GM23338 (cell line): Measurements from ENCODE around the gene PIKFYVE. TPM values are rescaled to one million over a fixed set of nuclear protein-coding genes. Genes with fewer than 3 reads are reported as not detected.
"Not testable (repeated sequence)": the region's sequence is repeated elsewhere in the genome, so short reads cannot be mapped to it uniquely, and the experiment has no call there.

ENCODE experiments used
- ATAC-seq: fragments of 200-7000 bp; cut with Tn5 transposase; 3 replicates; pipeline ENCODE4 v1.9.1; 2020
- DNase-seq: peaks from one replicate; pipeline ENCODE4 v3.0.0-alpha.2; 2015; ENCODE audit warnings: low spot score
- H2AFZ ChIP-seq: fragments of 200-600 bp; sonication (generic); 2 replicates; pipeline ENCODE4 v1.8.0; 2016; ENCODE audit warnings: antibody characterized with exemption, mild to moderate bottlenecking, moderate library complexity
- H3F3A ChIP-seq: fragments of 200-600 bp; sonication (generic); replicated peaks from 2 replicates; pipeline ENCODE4 v1.8.0; 2017; ENCODE audit warnings: antibody characterized with exemption, mixed run types, low read depth
- H3K27ac ChIP-seq: fragments of 200-600 bp; sonication (generic); 2 replicates; pipeline ENCODE4 v1.6.1; 2016; ENCODE audit warnings: low read depth
- H3K27me3 ChIP-seq: fragments of 200-600 bp; sonication (generic); 2 replicates; pipeline ENCODE4 v1.8.0; 2016; ENCODE audit warnings: mild to moderate bottlenecking, mixed run types, moderate library complexity; ENCODE audit not compliant: insufficient read depth
- H3K36me3 ChIP-seq: fragments of 200-600 bp; sonication (generic); 2 replicates; pipeline ENCODE4 v1.8.0; 2016; ENCODE audit warnings: mild to moderate bottlenecking; ENCODE audit not compliant: insufficient read depth
- H3K4me1 ChIP-seq: fragments of 200-600 bp; sonication (generic); 2 replicates; pipeline ENCODE4 v1.8.0; 2016; ENCODE audit warnings: mild to moderate bottlenecking, moderate library complexity; ENCODE audit not compliant: insufficient read depth
- H3K4me2 ChIP-seq: fragments of 200-600 bp; sonication (generic); 2 replicates; pipeline ENCODE4 v1.7.1; 2017; ENCODE audit warnings: mixed run types
- H3K4me3 ChIP-seq: fragments of 200-600 bp; sonication (generic); 2 replicates; pipeline ENCODE4 v1.6.1; 2016; ENCODE audit warnings: mixed run types
- H3K79me2 ChIP-seq: fragments of 200-600 bp; sonication (generic); replicated peaks from 2 replicates; pipeline ENCODE4 v1.8.0; 2017; ENCODE audit warnings: mild to moderate bottlenecking; ENCODE audit not compliant: insufficient read depth
- H3K9me2 ChIP-seq: fragments of 200-600 bp; sonication (generic); 2 replicates; pipeline ENCODE4 v1.8.0; 2017; ENCODE audit not compliant: insufficient read depth
- H4K20me1 ChIP-seq: fragments of 200-600 bp; sonication (generic); replicated peaks from 2 replicates; pipeline ENCODE4 v1.8.0; 2017; ENCODE audit warnings: mild to moderate bottlenecking; ENCODE audit not compliant: insufficient read depth
- H3K27ac Mint-ChIP-seq: 2 replicates; pipeline ENCODE4 v1.8.0; 2020; ENCODE audit warnings: inconsistent platforms, mild to moderate bottlenecking, moderate library complexity, mixed read lengths
- H3K27me3 Mint-ChIP-seq: 3 replicates; pipeline ENCODE4 v1.8.0; 2022; ENCODE audit warnings: low read depth, mild to moderate bottlenecking, moderate library complexity, mixed read lengths, inconsistent platforms; ENCODE audit not compliant: insufficient read depth, poor library complexity
- H3K36me3 Mint-ChIP-seq: 3 replicates; pipeline ENCODE4 v1.8.0; 2021; ENCODE audit warnings: low read depth, mild to moderate bottlenecking, inconsistent platforms, moderate library complexity, mixed read lengths
- H3K4me1 Mint-ChIP-seq: 3 replicates; pipeline ENCODE4 v1.8.0; 2020; ENCODE audit warnings: mild to moderate bottlenecking, inconsistent platforms, mixed read lengths
- H3K4me3 Mint-ChIP-seq: 3 replicates; pipeline ENCODE4 v1.8.0; 2021; ENCODE audit warnings: moderate library complexity, mild to moderate bottlenecking, inconsistent platforms, mixed read lengths
- H3K9me3 Mint-ChIP-seq: 3 replicates; pipeline ENCODE4 v1.8.0; 2020; ENCODE audit warnings: moderate library complexity, mild to moderate bottlenecking, inconsistent platforms, mixed read lengths
- CREB1 ChIP-seq: fragments of 250-450 bp; sonication (Bioruptor Pico); IDR thresholded peaks from 2 replicates; pipeline ENCODE4 v1.5.0; 2020; ENCODE audit warnings: low read depth, mild to moderate bottlenecking, moderate library complexity
- CTCF ChIP-seq, 2 experiments: fragments of 200-600 bp in 1 of 2; sonication (generic) in 1 of 2; conservative IDR thresholded peaks; 2 replicates each; pipeline versions ENCODE4 v1.5.1 to v1.6.1; 2016 to 2017; ENCODE audit warnings: antibody characterized with exemption in 2 of 2, low read depth in 2 of 2, mild to moderate bottlenecking in 2 of 2, moderate library complexity in 1 of 2
- ETS1 ChIP-seq: IDR thresholded peaks from 2 replicates; pipeline ENCODE4 v1.6.1; 2016; ENCODE audit warnings: antibody characterized with exemption
- EZH2 ChIP-seq: fragments of 200-600 bp; sonication (generic); IDR thresholded peaks from one replicate; pipeline ENCODE4 v1.8.0; 2017; ENCODE audit warnings: antibody characterized with exemption, mild to moderate bottlenecking, low read depth; ENCODE audit not compliant: unreplicated experiment
- EZH2phosphoT487 ChIP-seq: fragments of 200-600 bp; sonication (generic); IDR thresholded peaks from one replicate; pipeline ENCODE4 v1.8.1; 2018; ENCODE audit warnings: antibody characterized with exemption; ENCODE audit not compliant: unreplicated experiment
- JUNB ChIP-seq: IDR thresholded peaks from one replicate; pipeline ENCODE4 v1.6.1; 2016; ENCODE audit warnings: antibody characterized with exemption; ENCODE audit not compliant: unreplicated experiment
- NANOG ChIP-seq: IDR thresholded peaks from 2 replicates; pipeline ENCODE4 v1.6.1; 2016; ENCODE audit warnings: antibody characterized with exemption, borderline replicate concordance
- POLR2AphosphoS5 ChIP-seq: IDR thresholded peaks from 2 replicates; pipeline ENCODE4 v1.6.1; 2016; ENCODE audit warnings: antibody characterized with exemption, low read depth
- STAT1 ChIP-seq: IDR thresholded peaks from one replicate; pipeline ENCODE4 v1.6.1; 2016; ENCODE audit warnings: antibody characterized with exemption; ENCODE audit not compliant: unreplicated experiment
- ZNF114 ChIP-seq: fragments of 250-450 bp; sonication (Bioruptor Pico); IDR thresholded peaks from 2 replicates; pipeline ENCODE4 v1.5.0; 2020; ENCODE audit warnings: mild to moderate bottlenecking, moderate library complexity
- ZNF331 ChIP-seq: fragments of 250-450 bp; sonication (Bioruptor Pico); IDR thresholded peaks from 2 replicates; pipeline ENCODE4 v1.5.0; 2020; ENCODE audit warnings: low read depth, mild to moderate bottlenecking, moderate library complexity
- polyA plus RNA-seq: library from polyadenylated mRNA; unstranded; fragments of >200 nt; fragmentation: Nextera tagmentation; extraction: Ambion mirVana; gene quantifications from 2 replicates; pipeline ENCODE4 v1.2.1, GENCODE V29; 2016
- total RNA-seq: library from RNA; depleted of rRNA; stranded (reverse); fragments of >200 nt; shearing (Covaris generic); gene quantifications from 2 replicates; pipeline ENCODE4 v1.2.3, GENCODE V29; 2014

PIKFYVE gene
- total and polyA plus RNA-seq, 2 experiments from 2014 or later = 15.1 to 48.0 TPM

GRCh38 chr2:208356420-208356819 lies 90.4 kb downstream of the PIKFYVE start:
- ATAC-seq, H3K27me3 ChIP-seq, H3F3A ChIP-seq, H3K9me2 ChIP-seq, H3K4me1 ChIP-seq, H3K79me2 ChIP-seq, H3K27ac ChIP-seq, H2AFZ ChIP-seq, DNase-seq, H3K4me3 ChIP-seq, H3K4me2 ChIP-seq, H3K27ac Mint-ChIP-seq, H3K4me3 Mint-ChIP-seq, H4K20me1 ChIP-seq, H3K9me3 Mint-ChIP-seq, H3K27me3 Mint-ChIP-seq: not testable (repeated sequence)
- H3K4me1 Mint-ChIP-seq = peaks cover 12% of the 10 kb centered on the region
- peaks cover 33% of the 10 kb centered on the region for H3K36me3 ChIP-seq
- peaks cover 56% of the 10 kb centered on the region for H3K36me3 Mint-ChIP-seq

- ATAC-seq (no peak), DNase-seq (peak; percentile 25)
- H3K79me2 ChIP-seq = no peaks in the 10 kb centered on the region
- no peak overlapping the region for H3K4me2 ChIP-seq
- H3K36me3 Mint-ChIP-seq = peaks cover 50% of the 10 kb centered on the region
- H3K27ac ChIP-seq = no peak overlapping the region
- TF ChIP-seq POLR2AphosphoS5 (no peak), CREB1 (no peak), CTCF (conservative IDR thresholded peaks at IDR 0.05; ENCODE audit: low read depth in 2 of 2) (peak in 1 of 2 experiments; percentile 14; a peak in 1 of 4 replicates), ZNF114 (CRISPR knock-in tag) (no peak)
- no peak overlapping the region for H3K4me3 Mint-ChIP-seq
- peaks cover 6% of the 10 kb centered on the region; the same call in 1 of the 2 replicates for H3K4me1 ChIP-seq
- no peaks in the 10 kb centered on the region for H3K27me3 ChIP-seq
- no peak overlapping the region for H3K4me3 ChIP-seq
- H3K4me1 Mint-ChIP-seq = peaks cover 18% of the 10 kb centered on the region
- peaks cover 29% of the 10 kb centered on the region for H3K36me3 ChIP-seq
- no peaks in the 10 kb centered on the region for H3K9me3 Mint-ChIP-seq
- H3K27ac Mint-ChIP-seq = 0 out of 2 replicates have a peak overlapping the region, but pooled peaks have one; percentile 46
- H2AFZ ChIP-seq = no peak overlapping the region
- no peaks in the 10 kb centered on the region for H4K20me1 ChIP-seq
- peaks cover 5% of the 10 kb centered on the region for H3K27me3 Mint-ChIP-seq
- H3F3A ChIP-seq = no peaks in the 10 kb centered on the region
- H3K9me2 ChIP-seq = no peaks in the 10 kb centered on the region
Measured at GRCh38 chr2:208356846-208357574, 91.0 kb downstream of the PIKFYVE start.

GRCh38 chr2:208358758-208359631 lies 92.9 kb downstream of the PIKFYVE start:
- Histone ChIP-seq H2AFZ (no peak overlapping the region), H3K9me2 (0 out of 2 replicates have a peak, but pooled peaks cover 7% of the 10 kb centered on the region)
- H3K36me3 Mint-ChIP-seq = peaks cover 34% of the 10 kb centered on the region
- no peak for TF ChIP-seq JUNB
- no peak for TF ChIP-seq ZNF331
- TF ChIP-seq EZH2 = no peak
- TF ChIP-seq CREB1 = no peak
- no peak for TF ChIP-seq ETS1
- no peak for TF ChIP-seq STAT1
- no peak for TF ChIP-seq EZH2phosphoT487
- TF ChIP-seq NANOG = no peak
- TF ChIP-seq ZNF114 (CRISPR knock-in tag) = no peak

More at GRCh38 chr2:208358758-208359631, 92.9 kb downstream of the PIKFYVE start:
- H3K4me3 Mint-ChIP-seq = no peak overlapping the region
- H3K27me3 Mint-ChIP-seq = peaks cover 5% of the 10 kb centered on the region
- Histone ChIP-seq H3K4me1 (peaks cover 9% of the 10 kb centered on the region; the same call in 1 of the 2 replicates), H3K4me2 (no peak overlapping the region), H3K27ac (no peak overlapping the region), H3K79me2 (no peaks in the 10 kb centered on the region), H3K27me3 (no peaks in the 10 kb centered on the region), H3K4me3 (no peak overlapping the region), H3F3A (no peaks in the 10 kb centered on the region), H3K36me3 (peaks cover 12% of the 10 kb centered on the region), H4K20me1 (no peaks in the 10 kb centered on the region)
- H3K9me3 Mint-ChIP-seq = peaks cover 1% of the 10 kb centered on the region; the same call in 1 of the 3 replicates
- ATAC-seq (no peak), DNase-seq (no peak)
- no peak overlapping the region for H3K27ac Mint-ChIP-seq
- peaks cover 18% of the 10 kb centered on the region for H3K4me1 Mint-ChIP-seq
